GM13977 (cell line): Measurements from ENCODE around the gene RTN4RL1.

Experiments
- DNase-seq: peaks from one replicate; pipeline ENCODE4 v3.0.0; 2012; ENCODE audit warnings: low spot score
- CTCF ChIP-seq: IDR thresholded peaks from 2 replicates; pipeline ENCODE4 v1.5.1; 2012; ENCODE audit warnings: mild to moderate bottlenecking, control low read depth; ENCODE audit not compliant: insufficient read depth; ENCODE audit errors: extremely low read depth, missing control alignments
- in situ Hi-C: fragments of 300-500 bp; cut with MboI; formaldehyde crosslinking; loops from one replicate; pipeline ENCODE4 v1.12.0; 2022; ENCODE audit warnings: low sequenced_read_pairs, low pct_unique_long_range_greater_than_20kb, mixed read lengths, inconsistent platforms; ENCODE audit not compliant: unreplicated experiment

The RTN4RL1 gene

GRCh38 chr17:2034157-2034556 lies 9.0 kb upstream of the RTN4RL1 start:
- DNase-seq: no peak
- TF ChIP-seq CTCF: no peak
- in situ Hi-C loops: loop anchor here (25.0 kb wide), 1 partner anchor 322 kb away; the partner anchor contains the start of genes TLCD2 and WDR81

GRCh38 chr17:2033153-2033552 lies 8.0 kb upstream of the RTN4RL1 start:
- DNase-seq: no peak
- no peak for TF ChIP-seq CTCF
- in situ Hi-C loops: loop anchor here (25.0 kb wide), 1 partner anchor 321 kb away; the partner anchor contains the start of genes TLCD2 and WDR81

GRCh38 chr17:2030779-2031163 lies 5.6 kb upstream of the RTN4RL1 start:
- in situ Hi-C loops: loop anchor here (25.0 kb wide), 1 partner anchor 318 kb away; the partner anchor contains the start of genes TLCD2 and WDR81
- peak; percentile 65 for TF ChIP-seq CTCF
- no peak for DNase-seq

- DNase-seq: peak; percentile 93
- no peak for TF ChIP-seq CTCF
- in situ Hi-C loops: loop anchor here (25.0 kb wide), 1 partner anchor 318 kb away; the partner anchor contains the start of genes TLCD2 and WDR81
Observed at GRCh38 chr17:2029911-2030778, 5.0 kb upstream of the RTN4RL1 start, which contains the start of gene DPH1. Gene DPH1 (plus strand): TSS chr17:2030153. CDS start chr17:2030170, 17 bp downstream.

- TF ChIP-seq CTCF: no peak
- no peak for DNase-seq
- in situ Hi-C loops: loop anchor here (25.0 kb wide), 1 partner anchor 316 kb away; the partner anchor contains the start of genes TLCD2 and WDR81
Observed at GRCh38 chr17:2028737-2029136, 3.6 kb upstream of the RTN4RL1 start.

- in situ Hi-C loops: loop anchor here (25.0 kb wide), 1 partner anchor 316 kb away; the partner anchor contains the start of genes TLCD2 and WDR81
- DNase-seq: no peak
- TF ChIP-seq CTCF: no peak
Observed at GRCh38 chr17:2028234-2028614, 3.1 kb upstream of the RTN4RL1 start.
